Tibial nerve (tissue), 4 donors: Measurements from ENCODE around the gene OR9A4. TPM values are rescaled to one million over a fixed set of nuclear protein-coding genes. Genes with fewer than 3 reads are reported as not detected.

Experiments
- DNase-seq, 2 donors: peaks; one replicate each; pipeline ENCODE4 v3.0.0-alpha.2; 2019; ENCODE audit warnings: low spot score in 2 of 2
- H3K27ac ChIP-seq, 4 donors: fragments of 200-600 bp; sonication (generic) in 3 of 4; one replicate each; pipeline ENCODE4 v1.5.1; 2017 to 2019; ENCODE audit warnings: mild to moderate bottlenecking in 1 of 4
- H3K27me3 ChIP-seq, 2 donors: fragments of 200-600 bp; sonication (generic) in 1 of 2; one replicate each; pipeline versions ENCODE4 v1.5.1 to v1.6.0; 2017 to 2019
- H3K36me3 ChIP-seq, 3 donors: fragments of 200-600 bp; sonication (generic); one replicate each; pipeline ENCODE4 v1.5.1; 2018 to 2019
- H3K4me1 ChIP-seq, 4 donors: fragments of 200-600 bp; sonication (generic) in 3 of 4; one replicate each; pipeline ENCODE4 v1.5.1; 2017 to 2019
- H3K4me3 ChIP-seq, 4 donors: fragments of 200-600 bp; sonication (generic) in 3 of 4; one replicate each; pipeline ENCODE4 v1.5.1; 2017 to 2019; ENCODE audit warnings: mild to moderate bottlenecking in 1 of 4, moderate library complexity in 1 of 4
- H3K9me3 ChIP-seq, 4 donors: fragments of 200-600 bp; sonication (generic) in 3 of 4; one replicate each; pipeline ENCODE4 v1.5.1; 2017 to 2019
- EP300 ChIP-seq, 2 donors: sonication (generic); formaldehyde crosslinking; IDR thresholded peaks; one replicate each; pipeline ENCODE4 v1.6.1; 2017; ENCODE audit warnings: antibody characterized with exemption in 2 of 2, mild to moderate bottlenecking in 1 of 2
- POLR2A ChIP-seq, 2 donors: fragments of 450-650 bp; IDR thresholded peaks; one replicate each; pipeline ENCODE4 v1.6.1; 2017; ENCODE audit warnings: antibody characterized with exemption in 2 of 2, mild to moderate bottlenecking in 2 of 2, moderate library complexity in 2 of 2
- WGBS, 2 donors: methylation state at CpG; one replicate each; pipeline ENCODE4 v1.1.5; 2018; 5-methylcytosine and 5-hydroxymethylcytosine counted together
- total RNA-seq, 4 donors: library from RNA; depleted of rRNA; stranded (reverse); fragments of >200 nt; gene quantifications; one replicate each; pipeline ENCODE4 v1.1.0, GENCODE V29; 2016
- TF ChIP-seq, protein P1 (sequence below), 5 experiments: fragments of 200-600 bp in 3 of 5; fragments of 450-650 bp in 2 of 5; sonication (generic) in 3 of 5; IDR thresholded peaks; one replicate each; pipeline ENCODE4 v1.5.1; 2016 to 2019; ENCODE audit warnings: antibody characterized with exemption in 5 of 5, mild to moderate bottlenecking in 3 of 5, moderate library complexity in 2 of 5

OR9A4 gene
- total RNA-seq, 4 donors from 2014 or later: 0.59 TPM; not detected in 3

DNA sequence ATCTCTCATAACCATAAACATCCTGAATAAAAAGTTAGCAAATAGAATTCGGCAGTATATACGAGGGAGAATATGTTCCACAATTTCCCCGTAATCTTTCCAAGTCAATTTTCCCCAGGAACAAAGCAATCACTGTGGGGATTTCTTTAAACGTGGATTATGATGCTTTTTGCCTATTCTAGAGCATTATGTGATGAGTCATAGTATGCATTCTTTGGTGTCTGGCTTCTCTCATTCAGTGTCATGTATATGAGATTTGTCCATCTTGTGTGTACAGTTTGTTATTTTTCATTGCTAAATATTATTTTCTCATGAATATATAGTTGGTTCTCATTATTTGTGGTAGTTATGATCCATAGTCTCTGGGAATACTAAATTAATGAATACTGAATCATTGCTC, 9.9 kb upstream of the OR9A4 start:
- Histone ChIP-seq H3K9me3 (no peaks in the 10 kb centered on the region), H3K27ac (no peak overlapping the region), H3K27me3 (no peaks in the 10 kb centered on the region), H3K36me3 (no peaks in the 10 kb centered on the region), H3K4me1 (no peaks in the 10 kb centered on the region), H3K4me3 (no peak overlapping the region)
- no peak for TF ChIP-seq EP300 (IDR thresholded peaks at IDR 0.05)
- no peak for TF ChIP-seq POLR2A (IDR thresholded peaks at IDR 0.05)
- TF ChIP-seq, protein P1, sequence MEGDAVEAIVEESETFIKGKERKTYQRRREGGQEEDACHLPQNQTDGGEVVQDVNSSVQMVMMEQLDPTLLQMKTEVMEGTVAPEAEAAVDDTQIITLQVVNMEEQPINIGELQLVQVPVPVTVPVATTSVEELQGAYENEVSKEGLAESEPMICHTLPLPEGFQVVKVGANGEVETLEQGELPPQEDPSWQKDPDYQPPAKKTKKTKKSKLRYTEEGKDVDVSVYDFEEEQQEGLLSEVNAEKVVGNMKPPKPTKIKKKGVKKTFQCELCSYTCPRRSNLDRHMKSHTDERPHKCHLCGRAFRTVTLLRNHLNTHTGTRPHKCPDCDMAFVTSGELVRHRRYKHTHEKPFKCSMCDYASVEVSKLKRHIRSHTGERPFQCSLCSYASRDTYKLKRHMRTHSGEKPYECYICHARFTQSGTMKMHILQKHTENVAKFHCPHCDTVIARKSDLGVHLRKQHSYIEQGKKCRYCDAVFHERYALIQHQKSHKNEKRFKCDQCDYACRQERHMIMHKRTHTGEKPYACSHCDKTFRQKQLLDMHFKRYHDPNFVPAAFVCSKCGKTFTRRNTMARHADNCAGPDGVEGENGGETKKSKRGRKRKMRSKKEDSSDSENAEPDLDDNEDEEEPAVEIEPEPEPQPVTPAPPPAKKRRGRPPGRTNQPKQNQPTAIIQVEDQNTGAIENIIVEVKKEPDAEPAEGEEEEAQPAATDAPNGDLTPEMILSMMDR (IDR thresholded peaks at IDR 0.05): no peak
- no peak for DNase-seq
- WGBS, 2 donors: 50 to 56% methylated on average over 4 of the region's 4 CpGs

DNA sequence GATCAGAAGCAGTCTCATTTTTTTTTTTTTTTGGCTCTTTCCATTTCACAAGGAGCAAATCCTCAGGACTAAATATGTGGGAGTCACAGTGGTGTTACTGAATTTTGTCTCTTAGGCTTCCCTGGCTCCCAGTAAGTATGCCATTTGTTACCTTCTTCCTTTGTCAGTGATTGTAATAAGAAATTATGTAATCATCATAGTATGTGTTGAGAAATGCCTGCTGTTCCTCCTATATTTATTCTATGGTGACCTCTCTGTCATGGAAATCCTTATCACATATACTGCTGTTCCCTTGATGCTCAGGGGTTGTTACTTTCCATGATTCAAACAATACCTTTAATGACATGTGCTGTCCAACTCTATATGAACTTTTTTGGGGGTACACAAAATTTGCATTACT, 4.8 kb upstream of the OR9A4 start:
- no peak for DNase-seq
- no peak for TF ChIP-seq EP300 (IDR thresholded peaks at IDR 0.05)
- TF ChIP-seq, protein P1 (IDR thresholded peaks at IDR 0.05): no peak
- no peak for TF ChIP-seq POLR2A (IDR thresholded peaks at IDR 0.05)
- H3K4me3 ChIP-seq: no peak overlapping the region

DNA sequence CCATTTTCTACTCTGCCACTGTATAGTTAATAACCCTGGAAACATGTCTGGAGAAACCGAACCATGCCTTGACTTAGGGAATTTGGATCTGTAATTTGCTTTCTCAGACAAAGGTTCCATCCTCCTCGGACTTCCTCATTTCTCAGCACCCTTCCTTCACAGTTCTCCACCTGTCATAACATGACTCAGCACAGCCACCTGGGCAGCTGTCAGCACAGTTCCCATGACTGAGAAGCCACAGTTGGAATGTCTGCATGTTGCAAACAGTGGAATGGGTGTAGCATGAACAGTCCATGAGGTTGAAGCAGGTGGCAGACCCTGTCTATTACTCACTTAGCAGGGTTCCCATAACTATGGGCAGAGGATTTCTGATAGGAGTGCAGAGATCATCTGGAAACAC, 634 bp upstream of the OR9A4 start:
- no peaks in the 10 kb centered on the region for H3K27me3 ChIP-seq
- TF ChIP-seq EP300 (IDR thresholded peaks at IDR 0.05) (no peak), POLR2A (IDR thresholded peaks at IDR 0.05) (no peak)
- TF ChIP-seq, protein P1 (IDR thresholded peaks at IDR 0.05): no peak
- no peaks in the 10 kb centered on the region for H3K36me3 ChIP-seq
- H3K4me1 ChIP-seq: no peaks in the 10 kb centered on the region
- 73 to 76% methylated on average over 2 of the region's 2 CpGs for WGBS, 2 donors
- no peak overlapping the region for H3K4me3 ChIP-seq
- H3K27ac ChIP-seq: no peak overlapping the region
- H3K9me3 ChIP-seq: peaks cover 0 to 18% (median 0%) of the 10 kb centered on the region in 4 donors
- DNase-seq: no peak

More for the DNA sequence above, 4.8 kb upstream of the OR9A4 start:
- no peak overlapping the region for H3K27ac ChIP-seq
- no peaks in the 10 kb centered on the region for H3K36me3 ChIP-seq
- no peaks in the 10 kb centered on the region for H3K4me1 ChIP-seq
- no peaks in the 10 kb centered on the region for H3K9me3 ChIP-seq
- H3K27me3 ChIP-seq: no peaks in the 10 kb centered on the region

DNA sequence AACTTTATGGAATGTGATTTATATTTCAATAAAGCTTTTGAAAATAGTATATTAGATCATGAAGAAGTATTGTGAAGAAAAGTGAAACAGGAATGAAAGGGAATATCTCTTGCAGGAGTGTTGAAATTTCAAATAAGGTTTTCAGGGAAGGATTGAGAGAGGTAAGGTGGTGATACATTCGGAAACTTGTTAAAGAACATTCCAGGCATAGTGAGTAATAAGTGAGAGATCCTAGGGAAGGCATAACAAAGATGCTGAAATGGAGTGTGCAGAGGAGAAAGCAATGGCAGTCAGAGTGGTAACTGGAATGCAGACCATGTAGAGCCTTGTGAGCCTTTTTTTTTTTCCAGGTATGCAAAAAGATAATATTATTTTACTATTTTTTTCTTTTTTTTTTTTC, 4.1 kb downstream of the OR9A4 start:
- 88 to 89% methylated on average over 1 of the region's 1 CpG for WGBS, 2 donors
- Histone ChIP-seq H3K4me1 (no peaks in the 10 kb centered on the region), H3K9me3 (peaks cover 0 to 20% (median 0%) of the 10 kb centered on the region in 4 donors), H3K36me3 (no peaks in the 10 kb centered on the region), H3K27ac (no peak overlapping the region), H3K4me3 (no peak overlapping the region), H3K27me3 (no peaks in the 10 kb centered on the region)
- TF ChIP-seq POLR2A (IDR thresholded peaks at IDR 0.05) (no peak), EP300 (IDR thresholded peaks at IDR 0.05) (no peak)
- TF ChIP-seq, protein P1 (IDR thresholded peaks at IDR 0.05): no peak
- no peak for DNase-seq

DNA sequence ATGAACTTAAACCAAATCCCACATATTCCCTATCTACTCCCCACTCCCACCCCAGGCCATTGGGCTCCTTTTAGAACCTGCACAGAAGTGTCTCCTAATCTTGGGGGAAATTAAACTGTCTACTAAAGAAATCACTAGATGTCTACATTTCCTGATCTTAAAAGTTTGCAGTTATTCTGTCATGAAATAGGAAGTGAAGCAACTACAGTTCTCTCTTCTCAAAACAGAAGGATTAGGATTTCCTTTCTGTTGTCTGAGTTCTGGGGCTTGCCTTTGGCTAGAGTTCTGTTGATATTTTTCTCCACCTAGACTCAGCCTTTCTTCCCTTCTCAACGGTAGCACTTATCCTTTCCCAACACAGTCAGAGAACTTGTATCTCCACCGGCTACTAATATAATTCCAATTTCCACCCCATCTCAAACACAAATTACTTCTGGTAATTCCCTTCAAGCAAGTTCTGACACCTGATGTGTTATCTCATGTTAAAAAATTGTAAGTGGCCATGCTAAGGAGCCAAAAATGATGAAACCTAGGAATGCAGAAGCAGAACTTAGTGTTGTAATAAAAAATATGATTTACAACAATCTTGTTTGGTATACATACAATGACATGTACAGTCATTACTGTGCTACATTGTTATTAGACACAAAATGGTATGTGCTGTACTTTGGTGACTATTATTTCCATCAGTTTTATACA, 12.1 kb downstream of the OR9A4 start:
- H3K27ac ChIP-seq: no peak overlapping the region
- no peaks in the 10 kb centered on the region for H3K27me3 ChIP-seq
- DNase-seq: no peak
- no peak overlapping the region for H3K4me3 ChIP-seq
- H3K4me1 ChIP-seq: no peaks in the 10 kb centered on the region
- no peaks in the 10 kb centered on the region for H3K36me3 ChIP-seq
- H3K9me3 ChIP-seq: peaks cover 0 to 13% (median 0%) of the 10 kb centered on the region in 4 donors
- TF ChIP-seq POLR2A (IDR thresholded peaks at IDR 0.05) (no peak), EP300 (IDR thresholded peaks at IDR 0.05) (no peak)
- TF ChIP-seq, protein P1 (IDR thresholded peaks at IDR 0.05): no peak
- 75 to 78% methylated on average over 2 of the region's 2 CpGs for WGBS, 2 donors
